Suprapubic skin (tissue), 4 donors: ENCODE measurements around the gene SHOX.

Experiments used
- EP300 ChIP-seq: sonication (generic); formaldehyde crosslinking; IDR thresholded peaks from one replicate; pipeline ENCODE4 v1.6.1; 2017; ENCODE audit warnings: antibody characterized with exemption
- POLR2A ChIP-seq, 2 donors: fragments of 450-650 bp; IDR thresholded peaks; one replicate each; pipeline ENCODE4 v1.6.1; 2017; ENCODE audit warnings: antibody characterized with exemption in 2 of 2, mild to moderate bottlenecking in 2 of 2, moderate library complexity in 2 of 2
- POLR2AphosphoS5 ChIP-seq, 3 donors: sonication (generic); formaldehyde crosslinking; IDR thresholded peaks; one replicate each; pipeline ENCODE4 v1.6.1; 2017; ENCODE audit warnings: antibody characterized with exemption in 3 of 3
- TF ChIP-seq, protein P1 (sequence below), 2 donors: fragments of 200-600 bp in 1 of 2; fragments of 450-650 bp in 1 of 2; sonication (generic) in 1 of 2; IDR thresholded peaks; one replicate each; pipeline ENCODE4 v1.5.1; 2016 to 2019; ENCODE audit warnings: antibody characterized with exemption in 2 of 2, mild to moderate bottlenecking in 1 of 2, moderate library complexity in 1 of 2

DNA sequence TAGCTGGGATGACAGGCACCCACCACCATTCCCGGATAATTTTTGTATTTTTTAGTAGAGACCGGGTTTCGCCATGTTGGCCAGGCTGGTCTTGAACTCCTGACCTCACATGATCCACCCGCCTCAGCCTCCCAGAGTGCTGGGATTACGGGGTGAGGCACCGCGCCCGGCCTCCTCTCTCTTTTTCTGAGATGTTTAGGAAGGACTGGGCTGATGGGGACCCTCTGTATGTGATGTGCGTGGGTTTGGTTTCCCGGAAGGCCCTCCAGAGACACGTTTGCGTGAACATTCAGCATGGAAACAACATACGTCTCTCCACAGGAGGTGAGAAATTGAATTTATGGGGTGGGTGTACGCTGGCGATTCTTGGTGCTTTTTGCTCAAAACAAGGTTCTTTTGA is 18.6 kb downstream of the SHOX start:
- no peak for TF ChIP-seq EP300
- TF ChIP-seq, protein P1, sequence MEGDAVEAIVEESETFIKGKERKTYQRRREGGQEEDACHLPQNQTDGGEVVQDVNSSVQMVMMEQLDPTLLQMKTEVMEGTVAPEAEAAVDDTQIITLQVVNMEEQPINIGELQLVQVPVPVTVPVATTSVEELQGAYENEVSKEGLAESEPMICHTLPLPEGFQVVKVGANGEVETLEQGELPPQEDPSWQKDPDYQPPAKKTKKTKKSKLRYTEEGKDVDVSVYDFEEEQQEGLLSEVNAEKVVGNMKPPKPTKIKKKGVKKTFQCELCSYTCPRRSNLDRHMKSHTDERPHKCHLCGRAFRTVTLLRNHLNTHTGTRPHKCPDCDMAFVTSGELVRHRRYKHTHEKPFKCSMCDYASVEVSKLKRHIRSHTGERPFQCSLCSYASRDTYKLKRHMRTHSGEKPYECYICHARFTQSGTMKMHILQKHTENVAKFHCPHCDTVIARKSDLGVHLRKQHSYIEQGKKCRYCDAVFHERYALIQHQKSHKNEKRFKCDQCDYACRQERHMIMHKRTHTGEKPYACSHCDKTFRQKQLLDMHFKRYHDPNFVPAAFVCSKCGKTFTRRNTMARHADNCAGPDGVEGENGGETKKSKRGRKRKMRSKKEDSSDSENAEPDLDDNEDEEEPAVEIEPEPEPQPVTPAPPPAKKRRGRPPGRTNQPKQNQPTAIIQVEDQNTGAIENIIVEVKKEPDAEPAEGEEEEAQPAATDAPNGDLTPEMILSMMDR (IDR thresholded peaks at IDR 0.05): no peak
- no peak for TF ChIP-seq POLR2AphosphoS5 (IDR thresholded peaks at IDR 0.05)
- no peak for TF ChIP-seq POLR2A (IDR thresholded peaks at IDR 0.05)
